SU-DHL-6 (cell line): Measurements from ENCODE around the gene KAZN.

Source experiments
- EZH2phosphoT487 ChIP-seq: fragments of 200-600 bp; sonication (generic), shearing (Covaris generic); conservative IDR thresholded peaks from 2 replicates; pipeline ENCODE4 v1.6.1; 2018; ENCODE audit warnings: mild to moderate bottlenecking, antibody characterized with exemption, low read length, moderate library complexity, mixed read lengths
- TF ChIP-seq, protein P1 (sequence below): fragments of 200-600 bp; sonication (generic); IDR thresholded peaks from one replicate; pipeline ENCODE4 v1.5.1; 2017; ENCODE audit warnings: antibody characterized with exemption, mild to moderate bottlenecking, low read length, moderate library complexity; ENCODE audit not compliant: insufficient read depth, poor library complexity, severe bottlenecking

DNA sequence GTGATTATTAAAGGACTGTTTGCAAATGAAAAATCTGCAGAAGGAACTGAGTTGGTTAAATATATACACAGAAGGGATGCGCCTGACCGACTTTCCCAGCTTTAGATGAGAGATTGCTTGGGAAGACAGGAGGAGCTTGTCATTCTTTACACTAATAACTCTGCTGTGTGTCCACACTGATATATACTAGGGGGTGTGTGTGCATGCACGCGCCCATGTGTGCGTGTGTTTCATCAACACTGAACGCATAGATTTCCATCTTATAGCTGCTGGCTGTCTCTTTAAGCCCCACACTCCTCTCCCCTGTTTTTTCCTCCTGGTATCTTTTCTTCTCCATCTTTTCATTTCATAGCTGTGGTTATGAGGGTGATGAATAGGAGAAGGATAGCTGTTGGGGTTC lies 6.9 kb upstream of the KAZN start:
- no peak for TF ChIP-seq EZH2phosphoT487
- TF ChIP-seq, protein P1, sequence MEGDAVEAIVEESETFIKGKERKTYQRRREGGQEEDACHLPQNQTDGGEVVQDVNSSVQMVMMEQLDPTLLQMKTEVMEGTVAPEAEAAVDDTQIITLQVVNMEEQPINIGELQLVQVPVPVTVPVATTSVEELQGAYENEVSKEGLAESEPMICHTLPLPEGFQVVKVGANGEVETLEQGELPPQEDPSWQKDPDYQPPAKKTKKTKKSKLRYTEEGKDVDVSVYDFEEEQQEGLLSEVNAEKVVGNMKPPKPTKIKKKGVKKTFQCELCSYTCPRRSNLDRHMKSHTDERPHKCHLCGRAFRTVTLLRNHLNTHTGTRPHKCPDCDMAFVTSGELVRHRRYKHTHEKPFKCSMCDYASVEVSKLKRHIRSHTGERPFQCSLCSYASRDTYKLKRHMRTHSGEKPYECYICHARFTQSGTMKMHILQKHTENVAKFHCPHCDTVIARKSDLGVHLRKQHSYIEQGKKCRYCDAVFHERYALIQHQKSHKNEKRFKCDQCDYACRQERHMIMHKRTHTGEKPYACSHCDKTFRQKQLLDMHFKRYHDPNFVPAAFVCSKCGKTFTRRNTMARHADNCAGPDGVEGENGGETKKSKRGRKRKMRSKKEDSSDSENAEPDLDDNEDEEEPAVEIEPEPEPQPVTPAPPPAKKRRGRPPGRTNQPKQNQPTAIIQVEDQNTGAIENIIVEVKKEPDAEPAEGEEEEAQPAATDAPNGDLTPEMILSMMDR: no peak
